ENCODE measurements around the gene PAX5. TPM values are rescaled to one million over a fixed set of nuclear protein-coding genes. Genes with fewer than 3 reads are reported as not detected.

PAX5 gene
- total RNA-seq, 2 experiments from 2014 or later: 0.95 to 1.1 TPM

DNA sequence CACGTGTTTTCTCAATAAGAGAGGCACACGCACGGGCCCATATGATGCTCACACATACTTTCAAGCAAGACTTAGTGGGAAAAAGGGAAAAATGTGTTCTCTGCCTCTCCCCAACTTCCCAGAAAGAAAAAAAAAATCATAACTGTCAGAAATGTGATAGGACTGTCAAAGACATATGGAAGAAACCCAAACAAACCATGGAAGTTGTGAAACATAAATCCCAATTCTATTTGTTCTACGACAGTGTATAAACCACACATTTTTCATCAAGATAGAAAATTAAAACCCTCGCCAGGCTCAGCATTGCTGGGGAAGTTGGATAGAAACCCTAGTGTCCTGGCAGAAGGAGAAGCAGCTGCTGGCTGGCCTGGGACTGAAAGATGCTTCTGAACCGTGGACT is 211.9 kb downstream of the PAX5 start:
- no peak overlapping the region for H3K27ac Mint-ChIP-seq
- no peak for ATAC-seq
- CTCF ChIA-PET: no interaction called here

DNA sequence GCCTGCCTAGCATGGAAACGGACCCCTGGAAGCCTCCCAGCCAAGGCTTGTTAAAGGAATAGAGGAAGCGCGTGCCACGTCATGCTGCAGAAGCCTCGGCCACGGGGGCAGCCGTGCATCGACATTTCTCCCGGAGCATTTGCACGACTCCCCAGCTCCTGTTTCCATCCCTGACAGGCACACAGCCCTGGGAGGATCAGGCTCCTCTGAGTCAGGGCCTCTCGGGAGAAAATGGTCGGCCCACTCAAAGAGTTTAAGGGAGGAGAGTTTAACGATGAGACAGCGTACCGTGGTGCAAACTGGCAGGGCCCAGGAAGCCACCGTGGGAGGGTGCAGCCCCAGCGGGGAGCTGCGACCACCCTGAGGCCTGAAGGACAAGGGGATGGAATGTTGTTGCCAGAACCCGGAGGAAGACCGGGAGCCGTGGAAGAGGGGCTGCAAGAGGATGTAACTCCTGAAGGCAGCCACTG is 213.6 kb downstream of the PAX5 start:
- ATAC-seq (no peak), DNase-seq (no peak)
- Mint-ChIP-seq H3K27ac (no peak overlapping the region), H3K4me3 (no peak overlapping the region), H3K36me3 (ENCODE audit: low read depth) (no peaks in the 10 kb centered on the region), H3K27me3 (peaks cover 18% of the 10 kb centered on the region), H3K4me1 (ENCODE audit: low read depth) (peaks cover 3% of the 10 kb centered on the region), H3K9me3 (no peaks in the 10 kb centered on the region)
- intact Hi-C loops (cut with micrococcal nuclease): no loop called here
- ChIA-PET CTCF (no interaction called here), POLR2A (no interaction called here)
- TF ChIP-seq, protein P1, sequence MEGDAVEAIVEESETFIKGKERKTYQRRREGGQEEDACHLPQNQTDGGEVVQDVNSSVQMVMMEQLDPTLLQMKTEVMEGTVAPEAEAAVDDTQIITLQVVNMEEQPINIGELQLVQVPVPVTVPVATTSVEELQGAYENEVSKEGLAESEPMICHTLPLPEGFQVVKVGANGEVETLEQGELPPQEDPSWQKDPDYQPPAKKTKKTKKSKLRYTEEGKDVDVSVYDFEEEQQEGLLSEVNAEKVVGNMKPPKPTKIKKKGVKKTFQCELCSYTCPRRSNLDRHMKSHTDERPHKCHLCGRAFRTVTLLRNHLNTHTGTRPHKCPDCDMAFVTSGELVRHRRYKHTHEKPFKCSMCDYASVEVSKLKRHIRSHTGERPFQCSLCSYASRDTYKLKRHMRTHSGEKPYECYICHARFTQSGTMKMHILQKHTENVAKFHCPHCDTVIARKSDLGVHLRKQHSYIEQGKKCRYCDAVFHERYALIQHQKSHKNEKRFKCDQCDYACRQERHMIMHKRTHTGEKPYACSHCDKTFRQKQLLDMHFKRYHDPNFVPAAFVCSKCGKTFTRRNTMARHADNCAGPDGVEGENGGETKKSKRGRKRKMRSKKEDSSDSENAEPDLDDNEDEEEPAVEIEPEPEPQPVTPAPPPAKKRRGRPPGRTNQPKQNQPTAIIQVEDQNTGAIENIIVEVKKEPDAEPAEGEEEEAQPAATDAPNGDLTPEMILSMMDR (IDR thresholded peaks at IDR 0.05): no peak

More for the DNA sequence above, 211.9 kb downstream of the PAX5 start:
- Mint-ChIP-seq H3K36me3 (ENCODE audit: low read depth) (no peaks in the 10 kb centered on the region), H3K27me3 (peaks cover 12% of the 10 kb centered on the region), H3K4me3 (no peak overlapping the region), H3K4me1 (ENCODE audit: low read depth) (peaks cover 3% of the 10 kb centered on the region), H3K9me3 (no peaks in the 10 kb centered on the region)
- TF ChIP-seq, protein P1 (IDR thresholded peaks at IDR 0.05): no peak
- no peak for DNase-seq
- POLR2A ChIA-PET: interaction anchor here (1.1 kb wide), 1 partner anchor 534 kb away, joined by 4 read pairs; no protein-coding TSS in a partner anchor
- intact Hi-C loops (cut with micrococcal nuclease): no loop called here

DNA sequence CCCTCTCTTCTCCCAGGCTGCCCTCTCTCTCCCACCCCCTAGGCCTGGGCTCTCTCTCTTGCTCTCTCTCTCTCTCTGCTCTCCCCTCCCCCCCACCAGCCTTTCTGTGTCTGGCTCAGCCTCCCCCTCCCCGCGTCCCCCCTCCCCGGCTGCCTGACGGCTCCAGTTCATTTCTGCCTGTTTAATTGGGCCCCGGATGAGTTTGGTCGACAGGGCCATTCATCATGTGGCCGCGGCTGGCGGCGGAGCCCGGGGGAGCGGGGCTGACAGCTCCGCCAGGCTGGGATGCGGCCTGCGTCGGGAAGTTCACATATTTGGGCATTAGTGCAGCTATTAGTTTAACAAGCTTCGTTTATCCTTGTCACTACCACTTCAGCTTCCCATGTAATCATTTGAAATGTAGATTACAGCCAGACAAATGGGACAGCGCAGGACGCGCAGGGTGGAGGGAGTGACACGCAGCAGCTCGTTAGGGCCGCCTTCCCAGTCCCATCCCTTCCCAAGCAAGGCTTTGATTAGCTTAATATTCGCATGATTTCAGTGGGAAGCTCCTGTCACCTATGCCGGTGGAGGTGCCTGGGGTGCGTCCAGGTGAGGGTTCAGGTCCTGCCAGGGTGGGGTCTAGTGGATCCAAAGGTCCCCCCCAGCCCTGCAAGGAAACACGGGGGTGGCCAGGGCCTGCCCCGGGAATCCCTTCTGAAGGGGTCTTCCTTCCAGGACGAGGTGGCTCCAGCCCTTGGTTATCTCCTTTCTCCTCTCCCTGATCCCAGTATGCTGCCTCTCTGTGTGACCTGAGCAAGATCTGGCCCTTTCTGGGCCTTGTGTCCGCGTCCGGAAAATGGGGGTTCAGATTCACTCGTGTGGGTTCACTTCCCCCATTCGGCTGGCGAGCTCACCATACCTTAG is 214.8 kb downstream of the PAX5 start:
- Mint-ChIP-seq H3K27me3 (peaks cover 18% of the 10 kb centered on the region), H3K4me3 (no peak overlapping the region), H3K4me1 (ENCODE audit: low read depth) (peaks cover 3% of the 10 kb centered on the region), H3K27ac (no peak overlapping the region), H3K9me3 (no peaks in the 10 kb centered on the region), H3K36me3 (ENCODE audit: low read depth) (no peaks in the 10 kb centered on the region)
- ATAC-seq (no peak), DNase-seq (no peak)
- intact Hi-C loops (cut with micrococcal nuclease): no loop called here
- ChIA-PET POLR2A (no interaction called here), CTCF (no interaction called here)
- TF ChIP-seq, protein P1 (IDR thresholded peaks at IDR 0.05): no peak

DNA sequence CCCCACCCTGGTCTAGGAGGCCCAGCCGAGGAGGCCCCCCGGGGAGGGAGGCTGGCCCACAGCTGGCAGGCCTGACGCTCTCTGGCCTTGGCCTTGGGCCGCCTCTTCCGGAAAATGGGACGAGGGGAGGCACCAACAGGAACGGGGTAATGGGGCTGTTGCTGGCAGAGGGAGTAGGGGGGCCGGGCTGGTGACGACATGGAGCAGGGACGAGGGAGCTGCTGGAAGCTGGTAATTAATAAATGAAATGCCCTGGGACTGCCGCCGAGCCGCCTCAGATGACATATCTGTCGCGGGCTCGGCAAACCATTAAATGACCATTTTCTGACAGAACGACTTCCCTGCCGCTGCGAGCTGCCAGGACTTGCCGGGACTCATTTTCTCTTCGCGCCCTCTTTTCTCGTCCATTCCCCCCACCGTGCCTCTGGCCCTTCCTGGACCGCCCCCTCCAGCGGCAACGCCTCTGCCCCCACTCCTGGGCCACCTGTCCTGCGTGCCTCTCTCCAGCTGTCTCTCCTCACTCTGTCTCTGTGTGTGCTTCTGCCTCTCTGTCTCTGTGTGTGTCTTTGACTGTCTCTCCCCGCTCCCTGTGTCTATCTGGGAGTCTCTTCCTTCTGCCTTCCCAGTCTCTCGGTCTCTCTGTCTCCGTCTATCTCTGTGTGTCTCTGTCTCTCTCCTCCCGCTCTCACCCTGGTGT is 215.7 kb downstream of the PAX5 start:
- H3K4me1 Mint-ChIP-seq (ENCODE audit: low read depth): peaks cover 3% of the 10 kb centered on the region
- no peaks in the 10 kb centered on the region for H3K36me3 Mint-ChIP-seq (ENCODE audit: low read depth)
- H3K9me3 Mint-ChIP-seq: no peaks in the 10 kb centered on the region
- ATAC-seq: peak; percentile 10
- ChIA-PET CTCF (no interaction called here), POLR2A (no interaction called here)
- no peak overlapping the region for H3K4me3 Mint-ChIP-seq
- peaks cover 18% of the 10 kb centered on the region for H3K27me3 Mint-ChIP-seq
- no peak overlapping the region for H3K27ac Mint-ChIP-seq
- TF ChIP-seq, protein P1 (IDR thresholded peaks at IDR 0.05): no peak
- no peak for DNase-seq
- intact Hi-C loops (cut with micrococcal nuclease): no loop called here
